Gastrocnemius medialis (tissue), 4 donors: ENCODE results near the gene ANKDD1A.

ENCODE experiments used
- CTCF ChIP-seq, 5 experiments: fragments of 450-650 bp in 3 of 5; fragments of 200-600 bp in 2 of 5; sonication (generic) in 2 of 5; IDR thresholded peaks in 4 of 5; conservative IDR thresholded peaks in 1 of 5; 1 replicate in 4 of 5; 2 replicates in 1 of 5; pipeline ENCODE4 v1.5.1; 2016 to 2019; ENCODE audit warnings: antibody characterized with exemption in 5 of 5, mild to moderate bottlenecking in 3 of 5, moderate library complexity in 3 of 5
- POLR2A ChIP-seq, 2 donors: fragments of 450-650 bp; IDR thresholded peaks; one replicate each; pipeline ENCODE4 v1.6.1; 2017; ENCODE audit warnings: antibody characterized with exemption in 2 of 2, mild to moderate bottlenecking in 2 of 2, moderate library complexity in 2 of 2

- no peak for TF ChIP-seq CTCF (IDR thresholded peaks at IDR 0.05 in 4 of 5, conservative IDR thresholded peaks at IDR 0.05 in 1 of 5)
- TF ChIP-seq POLR2A (IDR thresholded peaks at IDR 0.05), result peak; percentile 32 to 50
Observed at GRCh38 chr15:64893481-64894394, 18.0 kb upstream of the ANKDD1A start.
